Uterus (tissue), 2 donors: ENCODE measurements around the gene ADGRF1.
"Not testable (repeated sequence)": the region's sequence is repeated elsewhere in the genome, so short reads cannot be mapped to it uniquely, and the experiment has no call there.

Experiments
- CTCF ChIP-seq, 4 experiments: fragments of 200-600 bp in 2 of 4; fragments of 450-650 bp in 2 of 4; sonication (generic) in 2 of 4; IDR thresholded peaks; one replicate each; pipeline ENCODE4 v1.5.1; 2016 to 2019; ENCODE audit warnings: antibody characterized with exemption in 4 of 4, mild to moderate bottlenecking in 2 of 4, moderate library complexity in 1 of 4
- POLR2A ChIP-seq, 2 donors: fragments of 450-650 bp; IDR thresholded peaks; one replicate each; pipeline ENCODE4 v1.6.1; 2016; ENCODE audit warnings: antibody characterized with exemption in 2 of 2, mild to moderate bottlenecking in 1 of 2, moderate library complexity in 1 of 2

- TF ChIP-seq CTCF, POLR2A (IDR thresholded peaks at IDR 0.05): not testable (repeated sequence)
These were observed 47.3 kb upstream of the ADGRF1 start for GRCh38 chr6:47089473-47089872.
